ENCODE data around the gene HOXD12.
A peak's percentile ranks its signal among the peaks of the same experiment; 100 is the strongest.

Gene HOXD12

GRCh38 chr2:176092270-176093144 is 7.1 kb upstream of the HOXD12 start, which contains the start of gene HOXD13:
Gene HOXD13, plus strand, starts transcription at chr2:176092721. Its CDS starts 170 bp downstream, at chr2:176092891.
- DNase-seq (ENCODE audit: low spot score) = no peak

DNA sequence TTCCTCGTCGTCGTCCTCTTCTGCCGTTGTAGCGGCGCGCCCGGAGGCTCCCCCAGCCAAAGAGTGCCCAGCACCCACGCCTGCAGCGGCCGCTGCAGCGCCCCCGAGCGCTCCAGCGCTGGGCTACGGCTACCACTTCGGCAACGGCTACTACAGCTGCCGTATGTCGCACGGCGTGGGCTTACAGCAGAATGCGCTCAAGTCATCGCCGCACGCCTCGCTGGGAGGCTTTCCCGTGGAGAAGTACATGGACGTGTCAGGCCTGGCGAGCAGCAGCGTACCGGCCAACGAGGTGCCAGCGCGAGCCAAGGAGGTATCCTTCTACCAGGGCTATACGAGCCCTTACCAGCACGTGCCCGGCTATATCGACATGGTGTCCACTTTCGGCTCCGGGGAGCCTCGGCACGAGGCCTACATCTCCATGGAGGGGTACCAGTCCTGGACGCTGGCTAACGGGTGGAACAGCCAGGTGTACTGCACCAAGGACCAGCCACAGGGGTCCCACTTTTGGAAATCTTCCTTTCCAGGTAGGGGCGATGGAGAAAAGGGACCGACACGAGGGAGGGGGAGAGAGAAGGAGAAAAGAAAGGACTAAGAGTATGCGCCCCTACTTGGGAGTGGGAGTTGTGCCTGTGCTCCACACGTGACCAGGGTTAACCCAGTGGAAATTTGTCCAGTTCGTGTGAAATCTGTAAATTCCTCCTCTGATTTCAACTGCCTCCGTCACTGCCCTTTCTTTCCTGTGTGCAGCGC is 6.3 kb upstream of the HOXD12 start:
- no peak for DNase-seq (ENCODE audit: low spot score)

DNA sequence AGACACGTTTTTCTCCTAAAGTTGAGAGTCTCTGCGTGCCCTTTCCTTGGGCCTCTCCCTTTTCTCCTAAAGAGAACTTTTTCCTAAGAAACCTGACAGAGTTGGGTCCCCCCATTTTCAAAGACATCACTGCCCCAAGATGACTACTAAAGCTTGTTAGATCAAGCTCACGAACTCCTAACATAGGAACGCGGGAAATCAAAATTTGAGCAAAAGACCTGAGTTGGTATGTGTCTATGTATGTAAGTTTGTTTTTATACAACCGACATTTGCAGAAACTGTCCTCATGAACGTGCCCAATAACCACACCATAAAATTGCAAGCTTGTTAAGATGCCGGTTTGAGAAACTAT is 5.7 kb upstream of the HOXD12 start:
- DNase-seq (ENCODE audit: low spot score) = no peak

- DNase-seq (ENCODE audit: low spot score) = no peak
Measured at GRCh38 chr2:176094349-176094748, 5.2 kb upstream of the HOXD12 start.

DNA sequence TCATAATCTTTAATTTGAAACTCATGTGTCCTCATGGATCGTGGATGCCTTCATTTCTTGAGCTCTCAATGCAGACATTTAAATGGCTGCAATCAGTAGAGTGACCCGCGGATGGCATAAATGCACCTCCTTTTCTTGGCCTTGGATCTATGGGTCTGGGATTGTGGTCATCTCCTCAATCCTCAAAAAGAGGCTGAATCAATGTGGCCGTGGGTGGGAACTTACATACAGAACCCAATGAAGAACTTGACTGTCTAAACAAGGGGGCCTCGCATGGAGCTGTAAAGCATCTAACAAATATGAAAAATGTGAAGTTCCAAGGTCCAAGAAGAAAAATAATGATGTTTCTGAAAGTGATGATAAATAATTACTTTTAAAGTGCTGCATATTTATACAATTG is 4.2 kb upstream of the HOXD12 start:
- DNase-seq (ENCODE audit: low spot score) = no peak

GRCh38 chr2:176096243-176096985 is 3.2 kb upstream of the HOXD12 start:
- no peak for DNase-seq (ENCODE audit: low spot score)

- DNase-seq (ENCODE audit: low spot score) = peak; percentile 56
Measured at GRCh38 chr2:176096986-176097819, 2.4 kb upstream of the HOXD12 start.

GRCh38 chr2:176097820-176098365 is 1.7 kb upstream of the HOXD12 start:
- DNase-seq (ENCODE audit: low spot score) = no peak

DNA sequence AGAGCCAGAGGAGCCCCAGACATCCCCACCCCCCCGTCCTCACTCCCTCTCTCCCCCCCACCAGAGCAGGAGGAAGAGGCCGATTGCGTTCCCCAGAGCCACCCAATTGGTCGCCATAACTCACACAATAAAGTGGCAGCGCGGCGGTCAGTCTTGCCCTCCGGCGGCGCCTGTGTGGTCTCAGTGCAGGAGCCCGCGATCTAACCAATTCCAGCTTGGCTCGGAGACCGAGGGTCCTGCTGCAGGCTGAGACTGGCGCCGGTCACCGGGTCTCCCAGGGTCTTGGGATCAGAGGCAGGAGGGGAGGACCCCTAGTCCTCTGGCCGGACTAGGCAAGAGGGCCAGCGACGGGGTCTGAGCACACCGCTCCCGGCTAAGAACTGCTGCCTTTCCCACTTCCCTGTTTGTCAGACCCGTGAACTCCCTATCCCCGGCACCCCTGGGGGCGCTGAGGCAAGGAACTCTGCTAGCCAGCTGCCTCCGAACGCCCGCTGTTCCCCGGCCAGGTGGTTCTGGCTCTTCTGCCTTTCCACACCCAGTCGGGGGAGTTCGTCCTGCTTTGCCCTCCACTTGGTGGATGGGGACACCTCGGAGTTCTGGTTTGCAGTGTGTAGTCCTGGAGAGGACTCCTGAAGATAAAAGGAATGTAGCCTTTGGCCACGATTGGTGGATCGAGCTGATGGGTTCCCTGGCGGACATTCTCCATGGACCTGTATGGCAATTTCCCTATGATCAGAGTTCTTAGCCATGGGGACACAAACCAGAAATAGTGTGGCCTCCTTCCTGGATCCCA is 1.0 kb upstream of the HOXD12 start:
- no peak for DNase-seq (ENCODE audit: low spot score)

GRCh38 chr2:176099159-176099727 is 352 bp upstream of the HOXD12 start:
- DNase-seq (ENCODE audit: low spot score) = no peak

GRCh38 chr2:176100547-176101140 is 1.0 kb downstream of the HOXD12 start:
- no peak for DNase-seq (ENCODE audit: low spot score)

GRCh38 chr2:176101216-176101830 is 1.7 kb downstream of the HOXD12 start:
- DNase-seq (ENCODE audit: low spot score) = no peak

GRCh38 chr2:176101842-176102241 is 2.2 kb downstream of the HOXD12 start:
- DNase-seq (ENCODE audit: low spot score) = no peak

GRCh38 chr2:176102309-176102866 is 2.8 kb downstream of the HOXD12 start:
- DNase-seq (ENCODE audit: low spot score) = no peak

DNA sequence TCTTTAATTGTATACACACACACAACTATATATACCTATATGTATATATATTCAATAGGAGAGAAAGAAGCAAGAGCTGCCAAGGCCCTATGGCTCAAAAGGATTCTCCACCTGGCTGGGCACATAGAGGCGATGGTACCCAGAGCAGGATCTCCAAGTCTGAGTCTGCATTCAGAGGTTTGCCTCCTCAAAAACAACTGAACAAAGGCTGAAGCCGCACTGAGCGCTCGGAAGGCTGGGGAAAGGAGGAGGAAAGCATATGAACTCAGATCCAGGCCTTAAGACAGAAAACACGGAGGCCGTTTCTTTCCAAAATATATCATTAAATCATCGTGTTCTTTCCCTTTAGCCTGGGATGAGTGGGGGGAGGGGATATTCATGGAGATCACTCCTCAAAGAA is 3.6 kb downstream of the HOXD12 start:
- DNase-seq (ENCODE audit: low spot score) = no peak

- DNase-seq (ENCODE audit: low spot score) = no peak
Measured at GRCh38 chr2:176103742-176104315, 4.2 kb downstream of the HOXD12 start.

- no peak for DNase-seq (ENCODE audit: low spot score)
Measured at GRCh38 chr2:176104316-176105077, 4.9 kb downstream of the HOXD12 start.

Measured in CD4-positive, alpha-beta T cell treated with Interleukin-2 at 100 ng/mL for 4 hours (primary cell).